GM19023 (cell line): Measurements from ENCODE around the gene OXTR.
A peak's percentile ranks its signal among the peaks of the same experiment; 100 is the strongest.

Experiments
- ATAC-seq: cut with Tn5 transposase; IDR thresholded peaks from one replicate; pipeline ENCODE4 v1.9.1; 2021; ENCODE audit warnings: mild to moderate bottlenecking, moderate library complexity; ENCODE audit not compliant: unreplicated experiment

Gene OXTR

GRCh38 chr3:8767667-8768363, 1.6 kb downstream of the OXTR start:
- peak; percentile 51 for ATAC-seq

GRCh38 chr3:8767256-8767666, 2.2 kb downstream of the OXTR start:
- ATAC-seq = no peak

- no peak for ATAC-seq
These were observed 3.3 kb downstream of the OXTR start for GRCh38 chr3:8766148-8766547.

GRCh38 chr3:8765528-8765927, 3.9 kb downstream of the OXTR start:
- no peak for ATAC-seq

- no peak for ATAC-seq
These were observed 4.9 kb downstream of the OXTR start for GRCh38 chr3:8764528-8764927.

GRCh38 chr3:8762607-8763377, 6.6 kb downstream of the OXTR start:
- no peak for ATAC-seq

- ATAC-seq = no peak
These were observed 7.5 kb downstream of the OXTR start for GRCh38 chr3:8761866-8762265.

- no peak for ATAC-seq
These were observed 8.9 kb downstream of the OXTR start for GRCh38 chr3:8760506-8760905.

- no peak for ATAC-seq
These were observed 9.3 kb downstream of the OXTR start for GRCh38 chr3:8760091-8760490.

- ATAC-seq = no peak
These were observed 10.2 kb downstream of the OXTR start for GRCh38 chr3:8759038-8759707.

- ATAC-seq = peak; percentile 49
These were observed 11.6 kb downstream of the OXTR start for GRCh38 chr3:8757551-8758518.

- no peak for ATAC-seq
These were observed 12.7 kb downstream of the OXTR start for GRCh38 chr3:8756671-8757070.

GRCh38 chr3:8755564-8756237, 13.7 kb downstream of the OXTR start:
- ATAC-seq = no peak

- no peak for ATAC-seq
These were observed 14.3 kb downstream of the OXTR start for GRCh38 chr3:8755097-8755496.

- ATAC-seq = no peak
These were observed 16.6 kb downstream of the OXTR start for GRCh38 chr3:8752832-8753231.

GRCh38 chr3:8749316-8749715, 20.1 kb downstream of the OXTR start:
- no peak for ATAC-seq

- no peak for ATAC-seq
These were observed 22.6 kb downstream of the OXTR start for GRCh38 chr3:8746780-8747345.

GRCh38 chr3:8745619-8746370, 23.6 kb downstream of the OXTR start:
- ATAC-seq = no peak

- no peak for ATAC-seq
These were observed 25.5 kb downstream of the OXTR start for GRCh38 chr3:8743911-8744310.
